ENCODE measurements around the gene ZNF573. TPM values are rescaled to one million over a fixed set of nuclear protein-coding genes. Genes with fewer than 3 reads are reported as not detected.

ZNF573 gene
- total and polyA plus RNA-seq, 10 donors = 0.50 to 23.4 (median 17.0) TPM

GRCh38 chr19:37809366-37809765, 30.0 kb upstream of the ZNF573 start:
- no peak for TF ChIP-seq POLR2A (IDR thresholded peaks at IDR 0.05)
- no peak for TF ChIP-seq POLR2AphosphoS5 (IDR thresholded peaks at IDR 0.05)
- TF ChIP-seq CTCF (IDR thresholded peaks at IDR 0.05 in 8 of 11, conservative IDR thresholded peaks at IDR 0.05 in 3 of 11) = no peak
- intact Hi-C loops (cut with DNase I; ENCODE audit: low total_unique reads) = no loop called here
- DNase-seq = no peak
- H3K9me3 ChIP-seq = peaks cover 14 to 100% (median 97%) of the 10 kb centered on the region in 8 donors
- no peaks in the 10 kb centered on the region for H3K4me1 ChIP-seq
- no peak overlapping the region for H3K4me3 ChIP-seq
- WGBS, 5 donors = 91 to 97% (median 94%) methylated on average over 5 of the region's 5 CpGs
- peaks cover 0 to 5% (median 0%) of the 10 kb centered on the region in 6 donors for H3K36me3 ChIP-seq
- H3K27me3 ChIP-seq (replicated peaks in 1 of 7) = no peaks in the 10 kb centered on the region
- H3K27ac ChIP-seq = no peak overlapping the region

GRCh38 chr19:37803249-37803840, 24.0 kb upstream of the ZNF573 start:
- peaks cover 0 to 10% (median 0%) of the 10 kb centered on the region in 6 donors for H3K36me3 ChIP-seq
- no peaks in the 10 kb centered on the region for H3K27me3 ChIP-seq (replicated peaks in 1 of 7)
- intact Hi-C loops (cut with DNase I; ENCODE audit: low total_unique reads) = no loop called here
- TF ChIP-seq POLR2AphosphoS5 (IDR thresholded peaks at IDR 0.05) (no peak), CTCF (IDR thresholded peaks at IDR 0.05 in 8 of 11, conservative IDR thresholded peaks at IDR 0.05 in 3 of 11) (no peak), POLR2A (IDR thresholded peaks at IDR 0.05) (no peak)
- 73 to 82% (median 75%) methylated on average over 7 of the region's 7 CpGs for WGBS, 5 donors
- H3K9me3 ChIP-seq = peaks cover 33 to 100% (median 100%) of the 10 kb centered on the region in 8 donors
- no peak for DNase-seq
- H3K27ac ChIP-seq = no peak overlapping the region
- no peaks in the 10 kb centered on the region for H3K4me1 ChIP-seq
- no peak overlapping the region for H3K4me3 ChIP-seq

- Histone ChIP-seq H3K27ac (no peak overlapping the region), H3K9me3 (peaks cover 0 to 100% (median 95%) of the 10 kb centered on the region in 8 donors), H3K4me1 (no peaks in the 10 kb centered on the region), H3K36me3 (no peaks in the 10 kb centered on the region), H3K27me3 (replicated peaks in 1 of 7) (no peaks in the 10 kb centered on the region), H3K4me3 (no peak overlapping the region)
- intact Hi-C loops (cut with DNase I; ENCODE audit: low total_unique reads) = no loop called here
- WGBS, 5 donors = 48 to 65% (median 57%) methylated on average over 41 to 46 of the region's 46 CpGs
- no peak for DNase-seq
- TF ChIP-seq POLR2AphosphoS5 (IDR thresholded peaks at IDR 0.05) (no peak), POLR2A (IDR thresholded peaks at IDR 0.05) (no peak), CTCF (IDR thresholded peaks at IDR 0.05 in 8 of 11, conservative IDR thresholded peaks at IDR 0.05 in 3 of 11) (no peak)
Measured at GRCh38 chr19:37790244-37790925, 11.0 kb upstream of the ZNF573 start.

- 12 to 21% (median 18%) methylated on average over 7 of the region's 7 CpGs for WGBS, 5 donors
- intact Hi-C loops (cut with DNase I; ENCODE audit: low total_unique reads) = no loop called here
- peaks cover 0 to 3% (median 0%) of the 10 kb centered on the region in 6 donors for H3K36me3 ChIP-seq
- H3K4me3 ChIP-seq = peak overlapping the region; percentile 61 to 91 (median 72)
- peaks cover 0 to 57% (median 34%) of the 10 kb centered on the region in 8 donors for H3K9me3 ChIP-seq
- H3K4me1 ChIP-seq = peaks cover 6 to 32% (median 20%) of the 10 kb centered on the region in 6 donors
- no peak for TF ChIP-seq POLR2AphosphoS5 (IDR thresholded peaks at IDR 0.05)
- no peak for TF ChIP-seq POLR2A (IDR thresholded peaks at IDR 0.05)
- TF ChIP-seq CTCF (IDR thresholded peaks at IDR 0.05 in 8 of 11, conservative IDR thresholded peaks at IDR 0.05 in 3 of 11) = no peak
- no peak for DNase-seq
- H3K27ac ChIP-seq = peak overlapping the region; percentile 73 to 90 (median 90)
- no peaks in the 10 kb centered on the region for H3K27me3 ChIP-seq (replicated peaks in 1 of 7)
Measured at GRCh38 chr19:37778613-37779126, 716 bp downstream of the ZNF573 start.
